GM13977 (cell line): Measurements from ENCODE around the gene LRRC8D.

Source experiments
- DNase-seq: peaks from one replicate; pipeline ENCODE4 v3.0.0; 2012; ENCODE audit warnings: low spot score
- in situ Hi-C: fragments of 300-500 bp; cut with MboI; formaldehyde crosslinking; loops from one replicate; pipeline ENCODE4 v1.12.0; 2022; ENCODE audit warnings: low sequenced_read_pairs, low pct_unique_long_range_greater_than_20kb, mixed read lengths, inconsistent platforms; ENCODE audit not compliant: unreplicated experiment
- TF ChIP-seq, protein P1 (sequence below): IDR thresholded peaks from 2 replicates; pipeline ENCODE4 v1.5.1; 2012; ENCODE audit warnings: mild to moderate bottlenecking, control low read depth; ENCODE audit not compliant: insufficient read depth; ENCODE audit errors: extremely low read depth, missing control alignments

LRRC8D gene

DNA sequence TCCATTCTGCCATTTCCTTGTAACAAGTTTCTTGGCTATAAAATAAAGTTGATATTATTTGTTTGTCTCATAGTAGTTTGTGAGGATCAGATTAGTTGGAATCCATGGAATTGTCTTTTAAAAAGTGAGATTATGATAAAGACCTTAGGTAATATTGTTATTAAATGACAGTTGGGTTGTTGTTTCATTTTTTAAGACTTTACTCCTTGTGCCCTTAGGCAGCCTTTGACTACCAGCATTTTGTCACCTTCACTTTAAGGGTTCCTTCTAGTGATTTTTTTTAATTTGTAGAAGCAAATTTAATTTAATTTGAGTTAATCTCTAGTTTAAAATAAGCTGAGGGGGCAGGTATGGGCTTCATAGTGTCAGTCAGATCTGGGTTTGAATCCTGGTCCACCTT is 89.4 kb downstream of the LRRC8D start:
- in situ Hi-C loops = no loop called here

DNA sequence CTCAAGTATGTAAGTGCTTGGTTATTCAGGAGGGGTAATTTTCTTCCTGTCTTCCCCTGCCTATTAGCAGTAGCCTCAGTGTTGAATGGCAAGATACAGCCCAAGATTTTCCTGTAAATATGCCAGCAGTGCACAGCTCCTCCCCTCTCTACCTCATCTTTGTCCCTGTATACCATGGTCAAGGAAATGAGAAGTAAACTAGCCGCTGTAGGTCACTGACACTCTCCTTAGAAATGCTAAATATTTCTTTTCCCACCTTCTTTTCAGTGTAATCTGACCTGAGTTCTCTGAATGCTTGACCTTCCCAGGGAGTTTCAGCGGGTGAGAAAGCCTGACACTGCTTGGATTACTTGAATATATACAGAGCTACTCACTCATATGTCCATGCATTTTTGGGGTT is 89.9 kb downstream of the LRRC8D start:
- DNase-seq = no peak
- TF ChIP-seq, protein P1, sequence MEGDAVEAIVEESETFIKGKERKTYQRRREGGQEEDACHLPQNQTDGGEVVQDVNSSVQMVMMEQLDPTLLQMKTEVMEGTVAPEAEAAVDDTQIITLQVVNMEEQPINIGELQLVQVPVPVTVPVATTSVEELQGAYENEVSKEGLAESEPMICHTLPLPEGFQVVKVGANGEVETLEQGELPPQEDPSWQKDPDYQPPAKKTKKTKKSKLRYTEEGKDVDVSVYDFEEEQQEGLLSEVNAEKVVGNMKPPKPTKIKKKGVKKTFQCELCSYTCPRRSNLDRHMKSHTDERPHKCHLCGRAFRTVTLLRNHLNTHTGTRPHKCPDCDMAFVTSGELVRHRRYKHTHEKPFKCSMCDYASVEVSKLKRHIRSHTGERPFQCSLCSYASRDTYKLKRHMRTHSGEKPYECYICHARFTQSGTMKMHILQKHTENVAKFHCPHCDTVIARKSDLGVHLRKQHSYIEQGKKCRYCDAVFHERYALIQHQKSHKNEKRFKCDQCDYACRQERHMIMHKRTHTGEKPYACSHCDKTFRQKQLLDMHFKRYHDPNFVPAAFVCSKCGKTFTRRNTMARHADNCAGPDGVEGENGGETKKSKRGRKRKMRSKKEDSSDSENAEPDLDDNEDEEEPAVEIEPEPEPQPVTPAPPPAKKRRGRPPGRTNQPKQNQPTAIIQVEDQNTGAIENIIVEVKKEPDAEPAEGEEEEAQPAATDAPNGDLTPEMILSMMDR = no peak
- in situ Hi-C loops = no loop called here

More for the DNA sequence above, 89.4 kb downstream of the LRRC8D start:
- TF ChIP-seq, protein P1 = no peak
- no peak for DNase-seq

DNA sequence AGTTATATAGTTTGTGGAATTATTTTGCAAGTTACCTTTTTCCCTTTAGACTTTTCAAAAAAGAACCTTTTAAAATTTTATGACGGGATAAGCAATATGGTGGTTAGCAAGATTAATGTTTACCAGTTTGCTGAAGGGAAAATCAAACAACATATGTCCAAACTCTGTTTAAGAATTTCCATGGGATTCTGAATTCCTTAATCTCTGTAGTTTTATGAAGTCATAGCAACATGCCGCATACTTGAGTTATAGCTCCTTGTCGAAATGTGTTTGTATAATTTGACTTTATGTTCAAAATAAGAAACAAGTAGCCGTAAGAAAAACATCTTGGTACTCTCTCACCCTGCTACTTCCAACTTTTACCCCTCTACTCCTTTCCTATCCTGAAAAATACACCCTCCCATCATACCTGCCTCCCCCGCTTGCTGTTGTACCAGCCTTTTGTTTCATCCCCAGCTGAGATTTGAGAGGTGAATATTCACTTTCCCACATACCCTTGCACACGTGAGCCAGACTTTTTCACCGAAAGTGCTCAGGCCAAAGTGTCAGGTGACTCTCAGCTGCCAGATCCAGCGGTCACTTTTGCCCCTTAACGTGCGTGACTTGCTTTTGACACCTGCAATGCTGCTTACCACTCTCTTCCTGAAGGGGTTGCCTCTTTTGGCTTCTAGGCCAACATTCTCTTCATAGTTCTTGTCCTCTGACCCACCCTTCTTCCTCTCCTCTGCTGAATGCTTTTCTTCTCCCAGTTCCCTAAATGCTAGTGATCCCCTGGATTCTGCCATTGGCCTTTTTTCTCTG is 90.6 kb downstream of the LRRC8D start:
- no peak for DNase-seq
- TF ChIP-seq, protein P1 = no peak
- in situ Hi-C loops = no loop called here

DNA sequence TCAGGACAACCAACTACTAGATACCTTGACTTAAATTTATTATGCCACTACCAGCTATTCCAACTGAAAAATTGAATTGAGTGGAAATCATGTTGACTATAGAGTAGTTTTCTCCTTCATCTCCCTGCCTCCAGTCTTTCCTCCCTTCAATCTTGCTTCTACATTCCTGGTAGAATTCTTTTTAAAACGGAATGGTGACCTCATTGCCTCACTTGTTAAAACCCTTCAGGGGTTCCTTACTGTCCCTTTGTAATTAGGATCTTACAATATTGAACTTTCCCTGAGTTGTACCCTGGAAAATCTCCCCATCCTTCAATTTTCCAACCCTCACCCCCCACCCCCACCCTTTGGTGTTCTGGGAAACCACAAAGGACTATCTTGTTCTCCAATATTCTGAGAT is 91.2 kb downstream of the LRRC8D start:
- DNase-seq = no peak
- in situ Hi-C loops = no loop called here
- TF ChIP-seq, protein P1 = no peak

DNA sequence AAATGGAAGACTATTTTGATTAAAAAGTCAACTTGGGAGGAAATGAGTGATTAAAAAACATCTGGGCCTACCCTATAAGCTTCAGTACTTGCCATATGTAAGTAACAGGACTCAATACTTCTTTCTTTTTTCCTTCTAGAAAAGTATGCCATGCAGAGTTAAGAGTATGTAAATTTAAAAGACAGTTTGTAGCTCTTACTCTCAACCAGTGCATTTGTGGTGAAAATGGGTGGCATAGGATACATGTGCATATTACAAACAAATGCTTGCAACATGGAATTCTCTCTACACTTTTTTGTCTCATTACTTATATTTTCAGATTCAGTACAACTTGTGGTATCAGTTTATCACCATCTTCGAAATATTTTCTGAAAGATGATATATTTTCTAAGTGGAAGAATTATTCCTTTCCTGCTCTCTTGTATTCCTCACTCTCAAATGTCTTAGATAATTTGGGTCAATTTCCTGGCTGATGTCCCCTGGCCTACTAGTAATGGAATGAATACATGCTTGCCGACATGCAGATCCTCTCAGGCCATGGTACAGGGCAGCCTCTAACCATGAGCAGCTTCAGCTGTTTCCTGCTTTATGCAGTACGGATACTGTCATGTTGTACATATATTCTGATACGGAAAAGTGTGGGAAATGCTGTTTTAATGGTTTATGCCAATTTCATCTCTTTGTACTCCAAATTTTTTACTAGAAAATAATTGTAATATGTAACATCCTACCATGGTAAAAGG is 92.7 kb downstream of the LRRC8D start:
- TF ChIP-seq, protein P1 = no peak
- in situ Hi-C loops = no loop called here

DNA sequence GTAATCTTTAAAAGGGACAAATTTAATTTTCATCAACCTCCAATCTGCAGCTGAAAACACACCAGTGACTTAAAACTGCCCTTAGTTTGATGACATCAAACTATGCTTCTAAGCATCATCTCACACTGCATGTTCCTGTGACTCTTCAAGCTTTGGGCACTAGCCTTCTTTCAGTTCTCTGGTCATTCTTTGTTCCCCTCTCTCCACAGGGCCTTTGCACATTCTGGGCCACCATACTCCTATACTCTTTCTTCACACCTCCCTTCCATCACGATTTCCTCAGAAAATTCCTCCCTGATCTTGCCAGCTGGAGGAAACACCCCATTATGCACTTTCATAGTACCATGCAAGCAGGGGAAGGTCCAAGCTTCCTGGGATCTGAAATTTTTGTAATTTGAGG is 96.5 kb downstream of the LRRC8D start:
- TF ChIP-seq, protein P1 = no peak
- in situ Hi-C loops = no loop called here
- DNase-seq = no peak

More for the DNA sequence above, 92.7 kb downstream of the LRRC8D start:
- DNase-seq = no peak
